Fibroblast of lung (primary cell): ENCODE data around the gene MAP3K3.

Source experiments
- EZH2 ChIP-seq: IDR thresholded peaks from 2 replicates; pipeline ENCODE4 v1.5.1; 2012; ENCODE audit warnings: low read length, control low read depth, mild to moderate bottlenecking; ENCODE audit errors: missing control alignments
- TF ChIP-seq, protein P1 (sequence below), 2 donors: IDR thresholded peaks in 1 of 2; conservative IDR thresholded peaks in 1 of 2; 1 replicate in 1 of 2; 2 replicates in 1 of 2; pipeline ENCODE4 v1.5.1; 2011 to 2012; ENCODE audit warnings: low read length in 2 of 2, control low read depth in 1 of 2, inconsistent platforms in 1 of 2, low read depth in 1 of 2, mild to moderate bottlenecking in 1 of 2

DNA sequence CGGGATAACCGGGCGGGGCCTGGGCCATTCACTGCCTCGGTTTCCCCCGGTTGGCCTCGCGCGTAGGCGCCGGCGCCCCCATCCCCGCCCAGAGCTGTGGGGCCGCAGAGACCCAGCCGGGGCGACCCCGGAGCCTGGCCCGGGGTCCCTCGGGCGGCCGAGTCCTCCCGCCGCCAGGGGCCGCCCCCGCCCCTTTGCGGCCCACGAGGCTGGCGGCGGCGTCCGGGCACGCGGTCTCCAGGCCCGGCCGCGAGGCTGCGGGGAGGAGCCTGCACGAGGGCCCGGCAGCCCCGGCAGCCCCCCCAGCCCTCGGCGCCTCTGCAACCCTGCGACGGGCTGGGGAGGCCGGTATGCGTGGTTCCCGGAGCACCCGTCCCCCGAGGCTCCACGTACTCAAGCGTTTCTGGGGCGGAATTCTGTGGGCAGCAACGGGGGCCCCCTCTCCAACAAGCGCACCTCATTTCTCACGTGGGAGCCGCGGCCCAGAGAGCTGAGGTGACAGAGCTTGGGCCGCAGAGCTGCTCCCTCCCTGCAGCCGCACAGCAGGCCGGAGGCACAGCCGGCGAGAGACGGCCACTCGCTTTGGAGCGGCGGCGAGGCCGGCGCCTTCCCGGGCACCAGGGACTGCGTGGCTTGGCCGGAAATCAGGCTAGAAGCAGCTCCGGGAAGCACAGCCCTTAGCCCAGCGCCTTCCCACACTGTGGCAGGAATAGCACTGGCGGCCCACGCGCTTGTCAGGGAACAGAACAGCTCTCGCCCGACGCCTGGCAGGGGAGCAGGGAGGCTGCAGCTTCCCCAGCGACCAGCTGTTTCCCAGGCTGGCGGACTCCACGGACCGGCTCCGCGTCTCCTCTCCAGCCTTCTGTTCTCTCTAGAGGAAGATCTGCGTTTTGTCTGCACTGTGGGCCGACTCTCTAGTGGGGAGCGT is 78.6 kb downstream of the MAP3K3 start:
- TF ChIP-seq, protein P1, sequence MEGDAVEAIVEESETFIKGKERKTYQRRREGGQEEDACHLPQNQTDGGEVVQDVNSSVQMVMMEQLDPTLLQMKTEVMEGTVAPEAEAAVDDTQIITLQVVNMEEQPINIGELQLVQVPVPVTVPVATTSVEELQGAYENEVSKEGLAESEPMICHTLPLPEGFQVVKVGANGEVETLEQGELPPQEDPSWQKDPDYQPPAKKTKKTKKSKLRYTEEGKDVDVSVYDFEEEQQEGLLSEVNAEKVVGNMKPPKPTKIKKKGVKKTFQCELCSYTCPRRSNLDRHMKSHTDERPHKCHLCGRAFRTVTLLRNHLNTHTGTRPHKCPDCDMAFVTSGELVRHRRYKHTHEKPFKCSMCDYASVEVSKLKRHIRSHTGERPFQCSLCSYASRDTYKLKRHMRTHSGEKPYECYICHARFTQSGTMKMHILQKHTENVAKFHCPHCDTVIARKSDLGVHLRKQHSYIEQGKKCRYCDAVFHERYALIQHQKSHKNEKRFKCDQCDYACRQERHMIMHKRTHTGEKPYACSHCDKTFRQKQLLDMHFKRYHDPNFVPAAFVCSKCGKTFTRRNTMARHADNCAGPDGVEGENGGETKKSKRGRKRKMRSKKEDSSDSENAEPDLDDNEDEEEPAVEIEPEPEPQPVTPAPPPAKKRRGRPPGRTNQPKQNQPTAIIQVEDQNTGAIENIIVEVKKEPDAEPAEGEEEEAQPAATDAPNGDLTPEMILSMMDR (conservative IDR thresholded peaks at IDR 0.05 in 1 of 2, IDR thresholded peaks at IDR 0.05 in 1 of 2; ENCODE audit: low read depth in 1 of 2, low read length in 2 of 2) = no peak
- TF ChIP-seq EZH2 = no peak
